Right lobe of liver (tissue), 6 donors: ENCODE data around the gene AUNIP. TPM values are rescaled to one million over a fixed set of nuclear protein-coding genes. Genes with fewer than 3 reads are reported as not detected.
A peak's percentile ranks its signal among the peaks of the same experiment; 100 is the strongest.

Experiments used
- ATAC-seq, 4 donors: fragments of 200-7000 bp; cut with Tn5 transposase; one replicate each; pipeline ENCODE4 v1.9.1; 2020; ENCODE audit warnings: mild to moderate bottlenecking in 4 of 4, moderate library complexity in 4 of 4
- DNase-seq, 3 donors: peaks; one replicate each; pipeline ENCODE4 v3.0.0-alpha.2; 2020
- H3K27ac ChIP-seq, 3 donors: fragments of 200-600 bp; one replicate each; pipeline ENCODE4 v1.8.0; 2022
- H3K27me3 ChIP-seq, 2 donors: fragments of 200-600 bp; one replicate each; pipeline ENCODE4 v1.8.0; 2022
- H3K36me3 ChIP-seq, 4 donors: fragments of 200-600 bp; sonication (generic) in 1 of 4; one replicate each; pipeline versions ENCODE4 v1.5.1 to v1.8.0; 2017 to 2022; ENCODE audit warnings: control low read depth in 1 of 4
- H3K4me1 ChIP-seq, 4 donors: fragments of 200-600 bp; sonication (generic) in 1 of 4; one replicate each; pipeline versions ENCODE4 v1.5.1 to v1.8.0; 2017 to 2022; ENCODE audit warnings: control low read depth in 1 of 4
- H3K4me3 ChIP-seq, 3 donors: fragments of 200-600 bp; one replicate each; pipeline ENCODE4 v1.8.0; 2022
- H3K9me3 ChIP-seq, 4 donors: fragments of 200-600 bp; sonication (generic) in 1 of 4; one replicate each; pipeline versions ENCODE4 v1.5.1 to v1.8.0; 2017 to 2022; ENCODE audit warnings: control low read depth in 1 of 4
- CTCF ChIP-seq, 4 donors: fragments of 200-600 bp in 3 of 4; fragments of 450-650 bp in 1 of 4; IDR thresholded peaks; one replicate each; pipeline versions ENCODE4 v1.5.1 to v1.8.0; 2016 to 2022; ENCODE audit warnings: antibody characterized with exemption in 4 of 4, mild to moderate bottlenecking in 2 of 4
- POLR2A ChIP-seq: fragments of 450-650 bp; IDR thresholded peaks from one replicate; pipeline ENCODE4 v1.6.1; 2017; ENCODE audit warnings: antibody characterized with exemption, mild to moderate bottlenecking
- WGBS: methylation state at CpG from one replicate; pipeline ENCODE4 v1.1.6; 2018; ENCODE audit warnings: low coverage, low lambda C conversion rate; ENCODE audit not compliant: insufficient coverage; ENCODE audit errors: missing lambda C conversion rate; 5-methylcytosine and 5-hydroxymethylcytosine counted together
- intact Hi-C, 2 donors: fragments of 100-400 bp; cut with DNase I; formaldehyde crosslinking; loops; one replicate each; pipeline versions ENCODE4 v1.11.2 to v1.14.1; 2022
- total RNA-seq, 6 experiments: library from RNA; depleted of rRNA in 2 of 6; stranded (reverse); fragments of >200 nt in 2 of 6; fragmentation: NEBNext Ultra II Directional in 3 of 6; extraction: Animal tissue kit (Norgen Biotek cat#: 25700) in 3 of 6; gene quantifications; one replicate each; pipeline versions ENCODE4 v1.1.0 to v1.2.4, GENCODE V29; 2016 to 2023
- donor health status: DM: no; HTN: yes; CAD: no.
- donor health status: DM: no; HTN: no; CAD: no.
- donor health status: DM: no; HTN: no; CAD: no.
- donor health status: DM: no; HTN: yes; CAD: no.
- donor health status: DM: no; HTN: yes; CAD: no.

AUNIP gene
- total RNA-seq, 6 experiments from 2014 or later = 0.43 to 0.56 TPM; not detected in 4

- no peaks in the 10 kb centered on the region for H3K36me3 ChIP-seq
- peaks cover 0 to 1% (median 0%) of the 10 kb centered on the region in 4 donors for H3K4me1 ChIP-seq
Observed at GRCh38 chr1:25805863-25806225, 53.4 kb downstream of the AUNIP start.

GRCh38 chr1:25804964-25805862 lies 54.0 kb downstream of the AUNIP start:
- Histone ChIP-seq H3K27me3 (no peaks in the 10 kb centered on the region), H3K27ac (no peak overlapping the region), H3K36me3 (no peaks in the 10 kb centered on the region), H3K4me1 (peaks cover 0 to 4% (median 0%) of the 10 kb centered on the region in 4 donors), H3K9me3 (no peaks in the 10 kb centered on the region), H3K4me3 (no peak overlapping the region)
- ATAC-seq (peak in 1 of 4 donors; percentile 3), DNase-seq (no peak)
- intact Hi-C loops = no loop called here
- 71% methylated on average over 11 of the region's 15 CpGs for WGBS
- no peak for TF ChIP-seq POLR2A
- no peak for TF ChIP-seq CTCF (IDR thresholded peaks at IDR 0.05)

More at GRCh38 chr1:25805863-25806225, 53.4 kb downstream of the AUNIP start:
- 57% methylated on average over 1 of the region's 3 CpGs for WGBS
- TF ChIP-seq CTCF (IDR thresholded peaks at IDR 0.05) (no peak), POLR2A (no peak)
- DNase-seq = peak in 1 of 3 donors; percentile 44
- Histone ChIP-seq H3K27ac (no peak overlapping the region), H3K4me3 (no peak overlapping the region), H3K9me3 (no peaks in the 10 kb centered on the region), H3K27me3 (no peaks in the 10 kb centered on the region)
- ATAC-seq = peak; percentile 30 to 44 (median 36)
- intact Hi-C loops = no loop called here

GRCh38 chr1:25804244-25804963 lies 54.9 kb downstream of the AUNIP start:
- Histone ChIP-seq H3K27me3 (no peaks in the 10 kb centered on the region), H3K36me3 (no peaks in the 10 kb centered on the region), H3K4me3 (no peak overlapping the region), H3K27ac (no peak overlapping the region), H3K9me3 (no peaks in the 10 kb centered on the region), H3K4me1 (peaks cover 0 to 4% (median 0%) of the 10 kb centered on the region in 4 donors)
- ATAC-seq = no peak
- DNase-seq = no peak
- 75% methylated on average over 6 of the region's 10 CpGs for WGBS
- no peak for TF ChIP-seq POLR2A
- TF ChIP-seq CTCF (IDR thresholded peaks at IDR 0.05) = no peak
- intact Hi-C loops = no loop called here

- 60% methylated on average over 1 of the region's 1 CpG for WGBS
- peaks cover 0 to 4% (median 0%) of the 10 kb centered on the region in 4 donors for H3K4me1 ChIP-seq
- intact Hi-C loops = no loop called here
- no peak for TF ChIP-seq CTCF (IDR thresholded peaks at IDR 0.05)
- no peak for TF ChIP-seq POLR2A
- no peaks in the 10 kb centered on the region for H3K27me3 ChIP-seq
- no peak overlapping the region for H3K27ac ChIP-seq
- H3K4me3 ChIP-seq = no peak overlapping the region
- DNase-seq (no peak), ATAC-seq (no peak)
- H3K36me3 ChIP-seq = no peaks in the 10 kb centered on the region
- no peaks in the 10 kb centered on the region for H3K9me3 ChIP-seq
Observed at GRCh38 chr1:25803368-25803767, 55.9 kb downstream of the AUNIP start.
